ENCODE results near the gene OVOL3.
"Not testable (repeated sequence)": the region's sequence is repeated elsewhere in the genome, so short reads cannot be mapped to it uniquely, and the experiment has no call there.

Gene OVOL3

DNA sequence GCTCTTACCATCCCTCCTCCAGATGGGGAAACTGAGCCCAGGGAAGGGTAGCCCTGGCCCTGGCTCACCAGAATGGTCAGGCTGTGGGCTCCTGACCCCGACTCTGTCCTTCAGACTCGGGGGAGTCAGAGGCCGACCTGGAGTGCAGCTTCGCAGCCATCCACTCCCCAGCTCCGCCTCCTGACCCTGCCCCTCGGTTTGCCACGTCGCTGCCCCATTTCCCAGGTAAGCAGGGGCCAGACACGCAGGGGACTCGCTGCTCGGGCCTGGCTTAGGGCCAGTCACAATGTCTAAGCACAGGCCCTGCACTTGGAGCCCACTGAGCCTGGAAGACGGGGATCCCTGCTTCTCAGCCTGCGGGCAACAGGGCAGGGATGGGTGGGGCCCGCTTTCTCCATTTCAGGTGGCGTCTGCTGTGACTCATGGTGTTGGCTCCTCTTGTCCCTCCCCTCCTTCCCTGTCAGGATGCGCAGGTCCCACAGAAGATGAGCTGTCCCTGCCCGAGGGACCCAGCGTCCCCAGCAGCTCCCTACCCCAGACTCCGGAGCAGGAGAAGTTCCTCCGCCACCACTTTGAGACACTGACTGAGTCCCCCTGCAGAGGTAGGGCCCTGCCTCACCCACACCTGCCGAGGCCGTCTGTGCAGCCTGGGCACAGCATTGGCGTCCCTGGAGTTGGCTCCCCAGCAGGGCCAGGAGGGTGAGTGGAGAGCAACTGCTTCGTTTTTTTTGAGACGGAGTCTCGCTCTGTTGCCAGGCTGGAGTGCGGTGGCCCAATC is 9.2 kb upstream of the OVOL3 start:
- no peak for DNase-seq

DNA sequence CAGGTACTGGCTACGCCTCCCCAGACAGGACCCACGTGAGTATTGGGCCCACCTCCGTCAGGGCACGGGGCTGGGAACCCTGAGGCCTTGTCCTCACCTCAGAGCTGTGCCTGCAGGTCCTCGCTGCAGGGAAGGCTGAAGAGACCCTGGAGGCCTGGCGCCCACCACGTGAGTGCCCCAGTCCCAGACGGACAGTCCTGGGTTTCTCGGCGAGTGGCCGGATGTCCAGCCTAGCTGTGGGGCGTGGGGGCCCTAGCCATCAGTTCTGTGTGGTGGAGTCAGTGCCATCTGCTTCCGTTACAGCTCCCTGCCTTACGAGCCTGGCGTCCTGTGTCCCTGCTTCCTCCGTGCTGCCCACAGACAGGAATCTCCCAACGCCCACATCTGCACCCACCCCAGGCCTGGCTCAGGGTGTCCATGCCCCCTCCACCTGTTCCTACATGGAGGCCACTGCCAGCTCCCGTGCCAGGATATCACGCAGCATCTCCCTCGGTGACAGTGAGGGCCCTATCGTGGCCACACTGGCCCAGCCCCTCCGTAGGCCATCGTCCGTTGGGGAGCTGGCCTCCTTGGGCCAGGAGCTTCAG is 7.8 kb upstream of the OVOL3 start:
- DNase-seq, result no peak

DNA sequence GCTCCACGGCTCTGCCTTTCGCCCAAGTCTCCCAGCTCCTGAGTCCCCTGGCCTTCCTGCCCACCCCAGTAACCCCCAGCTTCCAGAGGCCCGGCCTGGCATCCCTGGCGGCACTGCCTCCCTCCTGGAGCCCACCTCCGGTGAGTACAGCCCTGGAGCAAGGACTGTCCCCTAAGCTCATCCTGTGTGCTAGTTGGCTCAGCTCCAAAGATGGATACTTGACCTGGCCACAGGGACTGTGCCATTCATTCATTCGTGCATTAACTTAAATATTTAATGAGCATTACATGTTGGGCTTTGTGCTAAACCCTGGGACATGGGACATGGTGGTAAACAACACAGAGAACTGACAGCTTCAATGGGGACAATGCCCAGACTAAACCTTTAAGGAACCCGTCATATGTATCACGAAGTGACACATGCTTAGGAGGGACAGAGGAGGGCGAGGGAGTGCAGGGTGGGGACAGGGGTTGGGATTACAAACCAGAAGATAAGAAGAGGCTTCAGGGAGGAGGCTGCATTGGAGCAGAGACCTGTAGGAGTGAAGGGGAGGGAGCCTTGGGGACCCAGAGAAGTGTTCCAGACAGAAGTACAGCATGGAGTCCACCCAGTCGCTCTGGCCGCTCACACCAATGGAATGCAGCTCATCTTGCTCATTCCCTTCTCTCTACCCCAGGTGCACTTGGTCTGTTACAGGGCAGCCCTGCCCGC is 6.9 kb upstream of the OVOL3 start:
- DNase-seq, result peak; percentile 7

DNA sequence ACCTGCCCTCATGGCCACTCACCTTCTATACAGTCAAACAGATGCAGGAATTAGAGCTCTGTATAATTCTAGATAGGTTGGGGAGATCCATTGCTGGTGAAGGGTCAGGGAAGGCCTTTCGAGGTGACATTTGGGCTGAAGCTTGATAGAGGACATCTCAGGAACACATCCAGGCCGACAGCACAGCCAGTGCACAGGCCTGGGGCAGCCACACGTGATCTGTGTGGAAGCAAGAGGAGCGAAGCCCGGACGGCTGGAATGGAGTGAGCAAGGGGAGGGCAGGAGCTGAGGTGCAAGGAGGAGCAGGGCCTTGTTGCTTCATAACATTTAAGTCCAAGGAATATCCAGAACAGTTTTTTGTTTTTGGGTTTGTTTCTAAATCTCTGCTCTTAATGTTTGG is 4.5 kb upstream of the OVOL3 start:
- no peak for DNase-seq

DNA sequence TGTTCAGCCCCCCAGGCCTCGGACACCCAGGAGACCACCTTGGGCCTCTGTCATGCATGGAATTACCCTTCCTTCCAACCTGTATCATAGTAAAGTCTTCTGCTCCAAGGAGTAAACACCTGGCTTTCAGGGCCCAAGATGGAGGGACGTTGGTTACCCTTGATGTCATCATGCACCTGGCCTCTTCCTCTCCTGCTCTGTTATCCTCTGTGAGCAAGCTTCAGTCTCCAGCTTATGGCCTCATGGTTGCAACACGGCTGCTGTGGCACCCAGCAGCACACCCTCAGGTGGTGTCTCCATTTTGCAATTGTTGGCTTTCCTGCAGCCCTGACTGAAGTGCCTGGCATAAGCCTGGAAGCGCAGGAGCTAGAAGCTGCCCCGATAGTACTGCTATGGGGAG is 4.0 kb upstream of the OVOL3 start:
- no peak for DNase-seq

DNA sequence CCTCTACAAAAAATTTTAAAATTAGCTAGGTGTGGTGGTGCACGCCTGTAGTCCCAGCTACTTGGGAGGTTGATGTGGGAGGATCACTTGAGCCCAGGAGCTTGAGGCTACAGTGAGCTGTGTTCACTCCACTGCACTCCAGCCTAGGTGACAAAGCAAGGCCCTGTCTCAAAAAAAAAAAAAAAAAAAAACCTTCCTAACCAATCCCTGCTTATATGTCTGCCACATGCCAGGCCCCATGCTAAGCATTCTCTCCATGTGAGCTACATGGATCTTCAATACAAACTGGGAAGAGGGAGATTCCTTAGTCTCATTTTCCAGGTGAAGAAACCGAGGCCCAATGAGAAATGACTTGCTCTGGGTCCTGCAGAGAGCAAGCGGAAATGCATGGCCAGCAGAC is 2.3 kb upstream of the OVOL3 start:
- DNase-seq, result no peak

DNA sequence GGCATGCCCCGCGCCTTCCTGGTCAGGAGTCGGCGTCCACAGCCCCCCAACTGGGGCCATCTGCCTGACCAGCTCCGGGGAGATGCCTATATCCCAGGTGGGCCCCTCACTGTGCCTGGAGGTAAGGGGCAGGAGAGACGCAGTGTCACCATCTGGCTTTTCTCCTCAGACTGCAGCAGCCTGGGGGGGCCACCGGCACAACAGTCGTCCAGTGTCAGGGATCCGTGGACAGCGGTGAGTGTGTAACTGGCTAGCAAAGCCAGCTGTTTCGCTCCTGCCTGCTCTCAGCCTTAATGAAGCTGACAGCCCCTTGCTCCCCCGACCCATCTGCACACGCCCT is 227 bp downstream of the OVOL3 start:
- no peak for DNase-seq

DNA sequence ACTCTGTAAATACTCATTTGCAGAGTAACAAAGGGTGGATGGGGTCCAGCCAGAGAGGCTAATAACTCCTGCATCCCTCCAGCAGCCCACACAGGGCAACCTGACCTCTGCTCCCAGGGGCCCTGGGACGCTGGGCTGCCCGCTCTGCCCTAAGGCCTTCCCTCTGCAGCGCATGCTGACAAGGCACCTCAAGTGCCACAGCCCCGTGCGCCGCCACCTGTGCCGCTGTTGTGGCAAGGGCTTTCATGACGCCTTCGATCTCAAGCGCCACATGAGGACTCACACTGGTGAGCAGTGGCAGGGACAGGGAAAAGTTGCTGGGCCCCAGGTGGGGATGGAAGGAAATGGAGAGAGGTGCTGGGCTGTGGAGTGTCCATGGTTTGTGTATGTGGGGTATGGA is 1.7 kb downstream of the OVOL3 start:
- no peak for DNase-seq

DNA sequence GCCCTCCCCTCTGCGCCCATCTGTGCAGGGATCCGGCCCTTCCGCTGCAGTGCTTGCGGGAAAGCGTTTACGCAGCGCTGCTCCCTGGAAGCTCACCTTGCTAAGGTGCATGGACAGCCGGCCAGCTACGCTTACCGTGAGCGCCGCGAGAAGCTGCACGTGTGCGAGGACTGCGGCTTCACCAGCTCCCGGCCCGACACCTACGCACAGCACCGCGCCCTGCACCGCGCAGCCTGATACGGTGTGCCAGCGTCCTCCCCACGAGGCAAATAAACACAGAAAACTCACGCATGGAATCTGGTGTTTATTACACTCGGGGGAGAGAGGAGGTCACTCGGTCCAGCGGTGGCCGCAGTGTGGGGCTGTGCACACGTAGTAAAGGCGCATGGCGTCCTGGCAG is 2.5 kb downstream of the OVOL3 start:
- DNase-seq, result no peak

DNA sequence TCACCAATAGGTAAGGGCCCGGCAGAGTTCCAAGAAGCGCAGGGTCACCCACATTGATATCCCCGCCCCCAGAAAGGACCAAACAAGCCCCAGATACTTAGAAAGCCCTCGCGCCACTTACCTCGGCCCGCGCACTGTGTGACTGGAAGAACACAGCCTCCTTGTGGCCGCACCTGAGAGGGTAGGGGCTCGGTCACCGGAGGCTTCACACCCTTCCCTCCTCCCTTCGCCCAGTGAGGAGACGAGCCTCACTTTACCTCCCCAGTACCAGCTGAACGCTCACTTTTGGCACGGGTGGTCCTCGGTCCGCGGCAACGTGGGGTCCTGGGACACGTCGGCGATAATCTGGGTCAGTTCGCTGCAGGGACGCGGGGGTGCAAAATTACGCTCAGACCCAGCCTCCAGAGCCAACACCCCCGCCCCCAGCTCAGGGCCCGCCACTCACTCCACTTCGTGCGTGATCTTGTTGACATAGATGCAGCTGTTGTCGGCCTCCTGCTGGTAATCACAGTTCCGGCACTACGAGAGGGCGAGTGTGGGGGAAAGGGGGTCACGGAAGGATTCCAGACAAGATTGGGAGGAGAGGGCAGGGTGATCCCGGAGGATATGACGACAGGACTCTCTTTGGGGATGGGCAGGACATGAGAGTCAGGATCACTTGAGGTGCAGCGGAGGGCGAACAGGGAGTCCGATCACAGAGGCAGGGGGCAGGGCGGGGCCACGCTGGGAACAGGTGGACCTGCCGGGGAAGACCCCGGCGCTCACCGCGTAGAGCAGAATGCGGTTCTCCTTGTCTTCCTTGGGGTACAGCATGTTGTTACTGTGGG is 3.2 kb downstream of the OVOL3 start:
- DNase-seq, result peak; percentile 48

DNA sequence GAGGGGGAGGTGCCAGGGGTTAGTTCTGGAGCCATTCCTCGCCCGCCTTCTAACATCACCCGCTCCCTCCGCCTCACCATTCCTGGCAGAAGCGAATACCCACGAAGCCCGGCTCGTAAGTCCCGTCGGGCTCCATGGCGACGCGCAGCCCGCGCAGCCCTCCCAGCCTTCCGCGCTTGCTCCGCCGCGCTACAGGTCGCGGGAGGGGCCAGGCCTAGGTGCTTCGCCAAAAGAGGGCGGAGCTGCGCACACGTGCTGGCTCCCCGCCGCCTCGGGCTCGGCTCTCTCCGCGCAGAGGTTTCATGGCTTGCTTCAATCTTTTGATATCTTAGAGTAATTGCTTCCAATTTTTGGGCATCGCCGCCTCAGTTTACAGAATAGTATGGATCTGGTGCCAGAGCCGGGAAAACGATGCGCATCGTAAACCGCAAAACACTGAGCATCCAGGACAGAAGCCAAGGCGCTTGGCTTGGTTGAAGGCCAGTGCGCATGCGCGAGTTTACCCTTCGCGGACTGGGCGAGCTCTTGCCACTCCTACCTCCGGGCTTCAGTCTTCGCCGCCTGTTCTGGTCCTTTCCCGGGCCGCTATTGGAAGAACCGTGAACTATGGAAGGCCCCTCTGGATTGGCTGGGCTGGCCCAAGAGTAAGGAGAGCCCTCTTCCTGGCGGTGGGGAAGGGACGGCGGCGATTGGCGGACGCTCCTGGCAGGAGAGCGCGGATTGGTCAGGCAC is 3.9 kb downstream of the OVOL3 start, which contains the start of gene POLR2I:
Gene POLR2I, minus strand, starts transcription at position 155 of the 732 bp plus-strand sequence. Its CDS starts 19 bp downstream, at position 136.
- DNase-seq, result peak; percentile 100

DNA sequence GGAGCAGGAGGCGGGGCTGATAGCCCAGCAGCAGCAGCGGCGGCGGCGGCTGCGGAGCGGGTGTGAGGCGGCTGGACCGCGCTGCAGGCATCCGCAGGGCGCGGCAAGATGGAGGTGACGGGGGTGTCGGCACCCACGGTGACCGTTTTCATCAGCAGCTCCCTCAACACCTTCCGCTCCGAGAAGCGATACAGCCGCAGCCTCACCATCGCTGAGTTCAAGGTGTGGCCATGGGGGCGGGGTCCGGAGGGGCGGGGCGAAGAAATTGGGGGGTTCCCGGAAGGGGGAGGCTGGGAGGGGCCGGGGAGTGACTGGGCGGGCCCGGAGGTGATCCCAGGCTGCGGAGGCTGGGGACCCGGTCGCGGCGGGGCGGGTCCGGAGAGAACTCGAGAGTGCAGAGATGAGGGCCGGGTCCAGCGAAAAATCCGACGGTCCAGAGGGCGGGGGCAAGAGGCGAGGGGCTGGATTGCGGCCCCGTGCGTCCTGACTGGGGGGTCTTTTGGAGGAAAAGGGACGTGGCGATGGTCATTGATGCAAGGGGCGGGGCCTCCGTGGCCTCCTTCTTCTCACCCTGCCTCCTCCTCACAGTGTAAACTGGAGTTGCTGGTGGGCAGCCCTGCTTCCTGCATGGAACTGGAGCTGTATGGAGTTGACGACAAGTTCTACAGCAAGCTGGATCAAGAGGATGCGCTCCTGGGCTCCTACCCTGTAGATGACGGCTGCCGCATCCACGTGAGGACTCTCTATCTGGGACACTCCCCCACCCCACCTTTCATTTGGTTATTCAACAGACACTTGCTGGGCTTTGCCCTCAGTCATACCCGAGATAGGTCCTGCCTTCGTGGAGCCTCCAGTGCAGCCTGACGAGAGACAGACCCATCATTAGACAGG is 4.8 kb downstream of the OVOL3 start, which contains the start of gene TBCB:
Gene TBCB, plus strand, starts transcription at position 16 of the 891 bp plus-strand sequence. Its CDS starts 93 bp downstream, at position 109.
- DNase-seq, result no peak

DNA sequence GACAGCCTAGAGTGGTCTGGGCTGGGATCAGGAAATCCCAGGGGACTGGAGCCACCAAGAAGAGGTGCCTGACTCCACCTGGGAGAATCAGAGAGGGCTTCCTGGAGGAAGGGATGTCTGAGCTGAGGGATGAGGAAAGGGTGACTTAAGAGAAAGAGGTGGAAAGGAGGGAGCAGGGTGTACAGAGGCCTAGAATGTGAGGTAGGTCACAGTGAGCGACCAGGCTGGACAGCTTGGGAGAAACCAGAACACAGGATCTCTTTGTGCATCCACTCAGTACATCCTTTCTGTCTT is 5.3 kb downstream of the OVOL3 start:
- DNase-seq, result no peak

DNA sequence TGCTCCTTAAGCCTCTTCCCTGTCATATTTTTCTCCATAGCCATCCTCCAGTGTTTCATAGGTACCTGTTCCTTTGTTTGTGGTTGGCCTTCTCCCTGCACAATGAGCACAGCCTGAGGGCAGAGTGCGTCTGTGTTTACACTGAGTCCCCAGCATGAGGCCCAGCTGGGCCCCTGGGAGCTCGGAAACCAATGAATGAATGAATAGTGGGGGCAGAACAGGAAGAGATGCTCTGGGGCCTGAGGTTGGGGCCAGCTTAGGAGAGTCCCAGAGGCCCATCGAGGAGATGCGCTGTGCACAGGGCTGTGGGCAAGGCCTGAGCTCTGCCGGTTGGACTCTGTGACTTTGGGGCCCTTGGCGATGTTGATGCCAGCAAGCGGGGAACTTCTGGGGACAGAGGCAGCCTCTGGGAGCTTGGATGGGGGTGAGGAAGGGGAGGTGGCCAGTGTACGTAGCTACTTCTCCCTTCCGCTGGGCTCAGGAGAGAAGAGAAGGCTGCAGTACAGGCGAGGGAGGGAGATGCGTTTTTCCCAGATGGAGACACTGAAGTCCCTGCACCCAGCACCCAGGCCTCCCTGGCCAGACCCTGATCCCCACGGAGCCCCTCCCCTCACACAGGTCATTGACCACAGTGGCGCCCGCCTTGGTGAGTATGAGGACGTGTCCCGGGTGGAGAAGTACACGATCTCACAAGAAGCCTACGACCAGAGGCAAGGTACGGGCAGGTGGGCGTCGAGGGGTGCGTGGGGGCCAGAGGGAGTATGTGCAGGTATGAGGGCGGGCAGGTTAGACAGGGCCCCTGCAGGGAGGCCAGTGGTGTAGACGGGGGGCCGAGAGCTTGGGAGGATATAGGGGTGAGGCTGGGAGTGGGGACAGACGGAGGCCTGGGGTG is 9.4 kb downstream of the OVOL3 start:
- DNase-seq, result no peak

DNA sequence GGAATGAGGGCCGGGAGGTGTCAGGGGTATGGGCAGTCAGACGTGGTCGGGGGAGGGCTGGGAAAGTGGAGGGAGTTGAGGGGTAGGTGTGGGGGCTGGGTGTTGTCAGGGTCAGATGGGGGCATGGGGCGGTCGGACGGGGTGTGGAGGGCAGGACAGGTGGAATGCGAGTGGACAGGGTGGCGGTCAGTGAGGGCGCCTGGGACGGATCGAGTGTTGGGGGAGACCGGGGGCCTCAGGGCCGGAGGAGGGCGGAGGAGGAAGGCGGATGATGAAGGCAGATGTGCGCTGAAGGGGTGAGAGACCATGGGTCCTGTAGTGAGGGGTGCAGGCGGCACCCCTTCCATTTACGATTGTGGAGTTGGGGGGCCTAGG is 10.0 kb downstream of the OVOL3 start:
- no peak for DNase-seq

DNA sequence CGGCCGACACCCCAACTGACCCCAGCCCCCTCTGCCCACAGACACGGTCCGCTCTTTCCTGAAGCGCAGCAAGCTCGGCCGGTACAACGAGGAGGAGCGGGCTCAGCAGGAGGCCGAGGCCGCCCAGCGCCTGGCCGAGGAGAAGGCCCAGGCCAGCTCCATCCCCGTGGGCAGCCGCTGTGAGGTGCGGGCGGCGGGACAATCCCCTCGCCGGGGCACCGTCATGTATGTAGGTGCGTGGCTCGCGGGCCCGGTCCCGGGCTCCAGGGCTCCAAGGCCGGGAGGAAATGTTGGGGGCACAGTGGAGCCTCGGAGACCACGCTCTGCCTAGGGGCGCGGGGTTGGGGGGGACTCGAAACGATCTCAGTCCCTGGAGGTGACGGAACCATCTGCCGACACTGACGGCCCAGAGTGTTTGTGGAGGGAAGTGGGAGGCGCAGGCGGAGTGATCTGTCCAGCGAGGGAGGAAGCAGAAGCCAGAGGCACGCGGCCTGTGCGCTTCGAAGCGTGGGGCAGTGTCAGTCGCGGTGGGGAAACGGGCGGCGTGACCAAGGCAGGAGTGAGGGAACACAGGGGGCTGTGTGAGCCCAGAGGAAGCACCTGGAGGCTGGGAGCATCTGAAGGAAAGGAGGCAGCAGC is 10.7 kb downstream of the OVOL3 start:
- no peak for DNase-seq

DNA sequence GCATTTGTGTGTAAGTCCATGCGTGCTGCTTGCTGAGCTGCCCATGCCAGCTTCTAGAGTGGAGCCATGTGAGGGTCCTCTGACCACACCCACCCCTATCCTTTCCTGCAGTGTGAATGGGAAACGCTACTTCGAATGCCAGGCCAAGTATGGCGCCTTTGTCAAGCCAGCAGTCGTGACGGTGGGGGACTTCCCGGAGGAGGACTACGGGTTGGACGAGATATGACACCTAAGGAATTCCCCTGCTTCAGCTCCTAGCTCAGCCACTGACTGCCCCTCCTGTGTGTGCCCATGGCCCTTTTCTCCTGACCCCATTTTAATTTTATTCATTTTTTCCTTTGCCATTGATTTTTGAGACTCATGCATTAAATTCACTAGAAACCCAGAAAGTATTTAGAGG is 14.6 kb downstream of the OVOL3 start:
- no peak for DNase-seq

DNA sequence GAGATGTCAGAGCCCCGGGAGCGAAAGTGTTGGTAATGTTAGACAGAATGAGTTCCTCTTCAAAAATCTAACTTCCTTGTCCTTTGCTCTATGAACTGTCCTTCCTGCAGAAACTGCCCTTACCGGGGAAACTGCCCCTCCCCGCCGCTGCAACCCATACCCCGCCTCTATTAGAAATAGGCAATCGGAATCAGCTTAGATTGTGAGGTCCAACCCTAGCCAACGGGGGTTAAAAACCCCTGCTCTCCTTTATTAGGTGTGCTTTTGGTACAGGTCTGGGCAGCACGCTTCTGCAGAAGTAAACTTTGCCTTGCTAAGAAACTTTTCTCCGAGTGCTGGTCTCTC is 17.4 kb downstream of the OVOL3 start:
- DNase-seq, result no peak

DNA sequence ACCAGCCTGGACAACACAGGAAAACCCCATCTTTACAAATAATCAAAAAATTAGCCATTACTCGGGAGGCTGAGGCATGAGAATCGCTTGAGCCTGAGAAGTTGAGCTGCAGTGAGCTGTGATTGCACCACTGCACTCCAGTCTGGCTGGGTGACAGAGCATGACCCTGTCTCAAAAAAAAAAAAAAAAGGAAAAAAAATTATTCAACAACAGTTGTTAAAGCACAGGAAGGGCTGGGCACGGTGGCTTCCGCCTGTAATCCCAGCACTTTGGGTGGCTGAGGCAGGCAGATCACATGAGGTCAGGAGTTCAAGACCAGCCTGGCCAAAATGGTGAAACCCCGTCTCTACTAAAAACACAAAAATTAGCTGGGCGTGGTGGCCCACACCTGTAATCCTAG is 20.3 kb downstream of the OVOL3 start:
- DNase-seq, result not testable (repeated sequence)

DNA sequence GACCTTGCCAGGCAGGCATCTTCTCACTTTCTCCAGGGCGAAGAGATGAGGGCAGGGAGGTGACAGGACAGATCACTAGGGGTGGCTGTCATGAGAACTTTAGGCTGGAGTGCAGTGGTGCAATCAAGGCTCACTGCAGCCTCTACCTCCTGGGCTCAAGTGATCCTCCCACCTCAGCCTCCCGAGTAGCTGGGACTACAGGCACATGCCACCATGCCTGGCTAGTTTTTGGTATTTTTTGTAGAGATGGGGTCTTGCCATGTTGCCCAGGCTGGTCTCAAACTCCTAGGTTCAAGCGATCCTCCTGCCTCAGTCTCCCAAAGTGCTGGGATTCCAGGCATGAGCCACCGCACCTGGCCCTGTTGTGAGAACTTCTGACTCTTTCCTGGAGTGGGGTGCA is 23.9 kb downstream of the OVOL3 start:
- DNase-seq, result not testable (repeated sequence)
